ENCODE results near the gene TCL1A.

TCL1A gene

GRCh38 chr14:95758331-95758730 is 44.4 kb upstream of the TCL1A start:
- TF ChIP-seq RAD21 (IDR thresholded peaks at IDR 0.05; ENCODE audit: low read depth) (no peak), CREB1 (IDR thresholded peaks at IDR 0.05; ENCODE audit: low read depth) (no peak), TEAD4 (IDR thresholded peaks at IDR 0.05) (no peak), EP300 (IDR thresholded peaks at IDR 0.05; ENCODE audit: borderline replicate concordance) (no peak), USF1 (IDR thresholded peaks at IDR 0.05) (no peak), TAF1 (IDR thresholded peaks at IDR 0.05; ENCODE audit: low read depth) (no peak), ZBTB7A (IDR thresholded peaks at IDR 0.05; ENCODE audit: low read depth) (no peak), NFIC (IDR thresholded peaks at IDR 0.05) (no peak), EGR1 (IDR thresholded peaks at IDR 0.05) (no peak), REST (IDR thresholded peaks at IDR 0.05; ENCODE audit: low read depth) (no peak), MAX (IDR thresholded peaks at IDR 0.05) (no peak), YY1 (IDR thresholded peaks at IDR 0.05; ENCODE audit: low read depth) (no peak), TCF12 (IDR thresholded peaks at IDR 0.05; ENCODE audit: low read depth) (no peak), CEBPB (IDR thresholded peaks at IDR 0.05) (no peak), FOXM1 (IDR thresholded peaks at IDR 0.05; ENCODE audit: borderline replicate concordance, low read depth) (no peak)

GRCh38 chr14:95756751-95757150 is 42.8 kb upstream of the TCL1A start:
- no peak for TF ChIP-seq MAX (IDR thresholded peaks at IDR 0.05)
- no peak for TF ChIP-seq TEAD4 (IDR thresholded peaks at IDR 0.05)
- no peak for TF ChIP-seq YY1 (IDR thresholded peaks at IDR 0.05; ENCODE audit: low read depth)
- TF ChIP-seq RAD21 (IDR thresholded peaks at IDR 0.05; ENCODE audit: low read depth): no peak
- TF ChIP-seq CREB1 (IDR thresholded peaks at IDR 0.05; ENCODE audit: low read depth): no peak
- TF ChIP-seq FOXM1 (IDR thresholded peaks at IDR 0.05; ENCODE audit: borderline replicate concordance, low read depth): no peak
- TF ChIP-seq EP300 (IDR thresholded peaks at IDR 0.05; ENCODE audit: borderline replicate concordance): no peak
- no peak for TF ChIP-seq ZBTB7A (IDR thresholded peaks at IDR 0.05; ENCODE audit: low read depth)
- TF ChIP-seq NFIC (IDR thresholded peaks at IDR 0.05): no peak
- no peak for TF ChIP-seq EGR1 (IDR thresholded peaks at IDR 0.05)
- no peak for TF ChIP-seq REST (IDR thresholded peaks at IDR 0.05; ENCODE audit: low read depth)
- TF ChIP-seq USF1 (IDR thresholded peaks at IDR 0.05): no peak
- TF ChIP-seq TCF12 (IDR thresholded peaks at IDR 0.05; ENCODE audit: low read depth): no peak
- TF ChIP-seq TAF1 (IDR thresholded peaks at IDR 0.05; ENCODE audit: low read depth): no peak
- no peak for TF ChIP-seq CEBPB (IDR thresholded peaks at IDR 0.05)

- no peak for TF ChIP-seq NFIC (IDR thresholded peaks at IDR 0.05)
- no peak for TF ChIP-seq ZBTB7A (IDR thresholded peaks at IDR 0.05; ENCODE audit: low read depth)
- TF ChIP-seq RAD21 (IDR thresholded peaks at IDR 0.05; ENCODE audit: low read depth): no peak
- TF ChIP-seq TCF12 (IDR thresholded peaks at IDR 0.05; ENCODE audit: low read depth): no peak
- no peak for TF ChIP-seq USF1 (IDR thresholded peaks at IDR 0.05)
- TF ChIP-seq CREB1 (IDR thresholded peaks at IDR 0.05; ENCODE audit: low read depth): no peak
- no peak for TF ChIP-seq TEAD4 (IDR thresholded peaks at IDR 0.05)
- TF ChIP-seq EGR1 (IDR thresholded peaks at IDR 0.05): no peak
- no peak for TF ChIP-seq REST (IDR thresholded peaks at IDR 0.05; ENCODE audit: low read depth)
- no peak for TF ChIP-seq YY1 (IDR thresholded peaks at IDR 0.05; ENCODE audit: low read depth)
- no peak for TF ChIP-seq FOXM1 (IDR thresholded peaks at IDR 0.05; ENCODE audit: borderline replicate concordance, low read depth)
- TF ChIP-seq MAX (IDR thresholded peaks at IDR 0.05): no peak
- TF ChIP-seq CEBPB (IDR thresholded peaks at IDR 0.05): no peak
Observed at GRCh38 chr14:95756127-95756526, 42.2 kb upstream of the TCL1A start.

GRCh38 chr14:95741781-95742180 is 27.9 kb upstream of the TCL1A start:
- TF ChIP-seq ZBTB7A (IDR thresholded peaks at IDR 0.05; ENCODE audit: low read depth) (no peak), YY1 (IDR thresholded peaks at IDR 0.05; ENCODE audit: low read depth) (no peak), USF1 (IDR thresholded peaks at IDR 0.05) (no peak), TEAD4 (IDR thresholded peaks at IDR 0.05) (no peak), CEBPB (IDR thresholded peaks at IDR 0.05) (no peak), MAX (IDR thresholded peaks at IDR 0.05) (no peak), NFIC (IDR thresholded peaks at IDR 0.05) (no peak), TAF1 (IDR thresholded peaks at IDR 0.05; ENCODE audit: low read depth) (no peak), EP300 (IDR thresholded peaks at IDR 0.05; ENCODE audit: borderline replicate concordance) (no peak), TCF12 (IDR thresholded peaks at IDR 0.05; ENCODE audit: low read depth) (no peak), EGR1 (IDR thresholded peaks at IDR 0.05) (no peak), RAD21 (IDR thresholded peaks at IDR 0.05; ENCODE audit: low read depth) (no peak), REST (IDR thresholded peaks at IDR 0.05; ENCODE audit: low read depth) (no peak), CREB1 (IDR thresholded peaks at IDR 0.05; ENCODE audit: low read depth) (no peak), FOXM1 (IDR thresholded peaks at IDR 0.05; ENCODE audit: borderline replicate concordance, low read depth) (no peak)
